CD4-positive, alpha-beta T cell treated with Interleukin-1 beta for 1 hour (primary cell): ENCODE data around the gene CCNY.

Source experiments
- DNase-seq, 2 donors: peaks; one replicate each; pipeline ENCODE4 v3.0.0-alpha.2; 2020 to 2022

CCNY gene

DNA sequence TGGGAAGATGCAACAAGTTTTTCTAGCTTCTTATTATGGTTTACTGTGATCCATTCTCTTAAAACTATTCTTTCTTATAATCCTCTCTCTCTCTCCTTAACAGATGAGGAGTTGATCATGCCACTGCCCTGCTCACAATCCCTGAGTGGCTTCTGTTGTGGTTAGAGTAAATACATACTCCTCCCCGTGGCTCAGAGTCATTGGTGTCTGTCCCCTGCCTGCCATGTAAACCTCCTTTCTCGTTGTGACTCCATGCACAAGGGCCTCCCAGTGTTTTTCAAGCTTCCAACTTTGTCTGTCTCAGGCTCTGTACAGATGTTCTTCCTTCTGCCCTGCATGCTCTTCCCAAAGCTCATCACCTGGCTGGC is 20.4 kb downstream of the CCNY start:
- no peak for DNase-seq

GRCh38 chr10:35359056-35359455 is 22.7 kb downstream of the CCNY start:
- no peak for DNase-seq

DNA sequence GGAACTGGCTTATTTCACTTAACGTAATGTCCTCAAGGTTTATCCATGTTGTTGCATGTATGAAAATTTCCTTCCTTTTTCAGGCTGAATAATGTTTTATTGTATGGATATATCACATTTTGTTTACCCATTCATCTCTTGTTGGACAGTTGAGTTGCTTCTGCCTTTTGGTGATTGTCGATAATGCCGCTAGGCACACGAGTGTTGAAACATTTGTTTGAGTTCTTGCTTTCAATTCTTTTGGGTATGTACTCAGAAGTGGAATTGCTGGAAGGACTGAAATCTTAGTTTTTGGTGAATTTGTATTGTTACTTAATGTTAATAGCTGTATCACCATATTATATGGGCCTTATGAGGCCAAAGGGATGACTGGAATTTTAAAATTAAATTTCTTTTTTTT is 23.6 kb downstream of the CCNY start:
- DNase-seq = no peak

GRCh38 chr10:35362701-35363350 is 26.5 kb downstream of the CCNY start:
- DNase-seq = no peak

GRCh38 chr10:35363587-35363986 is 27.3 kb downstream of the CCNY start:
- no peak for DNase-seq

DNA sequence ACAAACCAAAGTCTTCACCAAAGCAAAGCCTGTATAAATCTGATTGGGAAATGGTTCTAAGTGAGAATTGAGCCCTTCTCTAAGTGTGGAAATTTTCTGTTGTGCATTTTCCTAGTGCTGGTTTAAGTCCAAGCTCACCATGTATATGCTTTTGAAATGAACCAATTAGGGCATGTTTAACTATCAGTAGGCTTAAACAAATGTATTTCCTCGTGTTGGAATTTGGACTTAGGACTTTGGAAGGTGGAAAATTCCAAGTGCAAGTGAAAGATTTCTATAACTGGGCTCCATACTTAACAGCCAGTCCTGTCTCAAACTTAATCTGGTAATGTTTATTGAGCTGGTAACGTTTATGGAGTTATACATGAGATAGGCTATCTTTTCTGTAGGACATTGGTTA is 28.5 kb downstream of the CCNY start:
- DNase-seq = no peak

- DNase-seq = no peak
Observed at GRCh38 chr10:35365994-35366393, 29.7 kb downstream of the CCNY start.

GRCh38 chr10:35367107-35367859 is 31.0 kb downstream of the CCNY start:
- no peak for DNase-seq

DNA sequence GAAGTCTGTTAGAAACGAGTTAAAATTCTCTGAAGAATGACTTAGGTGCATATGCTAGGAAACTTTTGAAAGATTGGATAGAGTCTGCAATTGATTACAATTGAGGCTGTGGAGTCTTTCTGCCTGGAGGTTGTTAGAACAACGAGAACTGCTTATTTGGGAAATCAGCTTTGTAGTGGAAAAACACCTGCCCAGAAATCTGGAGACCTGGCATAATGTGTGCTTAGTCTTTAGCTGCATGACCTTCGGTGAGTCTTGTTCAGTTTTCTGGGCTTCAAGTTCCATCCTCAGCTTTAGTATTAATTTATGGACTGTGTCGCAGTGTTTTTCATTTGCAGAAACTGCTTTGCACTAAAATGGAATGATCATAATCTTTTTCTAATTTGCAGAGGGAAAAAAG is 31.7 kb downstream of the CCNY start:
- DNase-seq = no peak

DNA sequence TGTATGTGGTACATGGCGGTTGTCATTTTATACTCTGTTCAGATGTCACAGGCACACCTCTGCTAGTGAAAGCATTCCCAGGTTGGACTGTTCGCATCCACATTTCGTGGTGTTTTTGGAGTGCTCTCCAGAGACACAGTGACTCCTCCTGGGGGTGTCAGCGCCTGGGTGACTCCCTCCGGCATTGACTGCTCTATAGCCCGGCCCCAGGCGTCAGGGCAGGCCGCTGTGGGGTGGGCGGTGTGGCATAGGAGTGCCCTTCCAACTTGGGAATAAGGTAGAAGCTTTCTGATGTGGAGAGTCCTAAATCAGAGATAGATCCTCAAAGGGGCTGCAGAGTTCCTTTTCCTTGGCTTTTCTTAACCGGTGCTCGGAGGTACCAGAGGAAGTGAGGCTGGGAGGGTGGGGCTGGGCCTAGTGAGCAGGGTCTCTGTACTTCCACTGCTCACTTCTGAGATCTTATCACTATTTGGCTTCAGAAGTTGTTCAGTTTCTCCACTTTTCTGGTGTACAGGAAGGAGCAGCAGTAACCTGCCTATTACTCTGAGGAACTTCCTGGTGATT is 32.3 kb downstream of the CCNY start:
- no peak for DNase-seq

DNA sequence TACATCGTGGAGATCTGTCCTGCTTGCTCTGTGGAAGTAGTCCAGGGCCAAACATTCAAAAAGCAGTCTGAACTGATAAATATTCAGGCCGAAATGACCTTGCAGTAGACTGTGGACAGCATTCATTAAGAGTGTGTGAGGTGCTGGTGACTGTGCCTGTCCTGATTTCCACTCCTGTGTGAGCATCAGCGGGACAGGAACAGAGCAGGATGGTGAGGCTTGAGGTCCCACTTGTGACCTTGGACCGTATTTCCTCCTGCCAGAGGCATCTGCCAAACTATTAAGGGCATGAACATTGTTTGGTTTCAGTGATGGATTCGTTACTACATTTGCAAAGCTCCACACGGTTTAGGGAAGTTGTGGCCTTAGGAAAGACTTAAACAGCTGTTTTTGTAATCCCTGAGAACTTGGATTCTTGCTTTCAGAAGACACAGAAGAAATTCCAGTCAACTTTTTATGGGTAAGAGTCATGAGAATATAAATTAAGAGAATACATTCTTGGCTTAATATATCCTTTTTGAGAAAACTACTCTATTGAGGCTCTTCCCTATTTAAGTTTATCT is 32.8 kb downstream of the CCNY start:
- DNase-seq = no peak

GRCh38 chr10:35371731-35372130 is 35.4 kb downstream of the CCNY start:
- no peak for DNase-seq

DNA sequence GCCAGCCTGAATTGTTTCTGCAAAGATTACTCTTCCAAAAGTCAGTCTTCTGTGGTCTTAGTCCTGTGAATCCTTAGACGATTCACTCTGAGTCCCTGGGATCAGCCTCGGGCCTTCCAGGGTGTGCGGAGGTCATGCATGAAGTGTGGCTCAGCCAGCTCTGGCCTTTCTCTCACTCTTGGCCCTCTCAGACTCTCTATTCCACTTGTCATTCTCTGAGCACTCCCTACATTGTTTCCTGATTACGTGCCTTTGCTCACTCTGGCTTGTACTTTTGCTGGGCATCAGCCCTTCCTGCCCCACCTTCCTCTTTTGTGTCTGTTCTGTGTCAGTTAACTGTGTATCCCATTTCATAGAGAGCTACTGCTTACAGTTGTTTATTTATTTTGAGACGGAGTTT is 36.0 kb downstream of the CCNY start:
- DNase-seq = no peak

- DNase-seq = no peak
Observed at GRCh38 chr10:35375091-35375765, 38.9 kb downstream of the CCNY start.

DNA sequence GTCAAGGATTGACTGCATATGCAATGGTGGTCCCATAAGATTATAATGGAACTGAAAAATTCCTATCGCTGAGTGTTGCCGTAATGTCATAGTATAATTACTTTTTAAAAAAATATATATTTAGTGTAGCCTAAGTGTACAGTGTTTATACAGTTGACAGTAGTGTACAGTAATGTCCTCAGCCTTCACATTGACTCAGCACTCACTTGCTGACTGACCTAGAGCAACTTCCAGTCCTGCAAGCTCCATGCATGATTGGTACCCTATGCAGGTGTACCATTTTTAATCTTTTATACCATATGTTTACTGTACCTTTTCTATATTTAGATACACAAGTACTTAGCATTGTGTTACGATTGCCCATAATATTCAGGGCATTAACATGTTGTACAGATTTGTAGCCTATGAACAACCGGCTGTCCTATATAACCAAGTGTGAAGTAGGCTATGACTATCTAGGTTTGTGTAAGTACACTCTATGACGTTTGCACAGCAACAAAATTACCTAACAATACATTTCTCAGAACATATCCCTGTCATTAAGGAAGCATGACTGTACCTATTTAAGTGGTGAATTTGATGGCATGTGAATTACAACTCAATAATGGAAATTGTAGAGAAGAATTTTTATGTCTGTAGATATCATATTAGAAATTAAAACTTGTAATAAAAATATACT is 40.9 kb downstream of the CCNY start:
- DNase-seq = no peak

GRCh38 chr10:35378541-35379210 is 42.4 kb downstream of the CCNY start:
- no peak for DNase-seq

- peak in 1 of 2 donors; percentile 72 for DNase-seq
Observed at GRCh38 chr10:35379226-35380137, 43.2 kb downstream of the CCNY start.

DNA sequence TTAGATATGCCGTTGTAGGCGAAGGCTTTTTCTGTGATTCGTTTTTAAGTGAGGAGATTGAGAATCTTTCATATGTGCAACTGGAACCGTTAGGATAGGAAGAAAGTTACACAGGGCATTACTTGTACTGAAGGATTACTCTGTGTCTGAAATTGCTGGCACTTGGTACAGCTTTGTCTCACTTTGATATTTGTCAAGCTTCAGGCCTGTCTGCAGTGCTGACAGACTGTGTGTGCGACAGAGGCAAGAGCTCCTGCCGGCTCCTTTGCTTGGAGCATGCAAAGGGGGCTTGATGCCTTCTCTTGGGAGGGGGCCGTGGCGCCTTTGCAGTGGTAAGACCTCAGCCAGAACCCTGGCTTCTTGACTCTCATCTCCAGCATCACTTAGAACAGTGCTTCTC is 45.8 kb downstream of the CCNY start:
- no peak for DNase-seq

DNA sequence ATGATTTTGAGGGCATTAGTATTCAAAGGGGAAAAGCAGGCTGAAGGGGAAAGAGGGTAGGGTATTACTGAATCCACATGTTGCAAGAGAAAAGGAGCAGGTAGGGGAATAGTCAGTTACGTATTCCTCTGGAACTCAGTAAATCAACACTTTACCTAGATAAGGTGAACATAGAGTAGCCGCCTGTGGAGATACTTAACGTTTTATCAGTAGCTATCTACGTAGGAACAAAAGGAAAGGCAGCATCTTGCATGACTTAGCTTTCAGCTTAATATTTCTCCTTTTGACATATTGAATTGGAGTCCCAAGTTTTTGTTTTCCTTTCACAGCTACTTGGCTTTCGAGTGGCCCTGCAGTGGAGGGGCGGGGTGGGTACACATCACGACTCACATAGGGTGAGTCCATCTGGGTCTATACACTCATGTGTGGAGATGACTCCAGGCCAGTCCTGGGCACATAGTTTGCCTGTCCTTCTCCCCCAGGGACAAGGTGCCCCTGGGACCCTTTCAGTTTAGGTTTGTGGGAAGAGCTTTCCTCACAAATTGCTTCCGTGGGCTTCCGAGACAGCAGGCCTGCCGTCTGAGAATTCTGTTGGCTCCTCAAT is 48.1 kb downstream of the CCNY start:
- no peak for DNase-seq

DNA sequence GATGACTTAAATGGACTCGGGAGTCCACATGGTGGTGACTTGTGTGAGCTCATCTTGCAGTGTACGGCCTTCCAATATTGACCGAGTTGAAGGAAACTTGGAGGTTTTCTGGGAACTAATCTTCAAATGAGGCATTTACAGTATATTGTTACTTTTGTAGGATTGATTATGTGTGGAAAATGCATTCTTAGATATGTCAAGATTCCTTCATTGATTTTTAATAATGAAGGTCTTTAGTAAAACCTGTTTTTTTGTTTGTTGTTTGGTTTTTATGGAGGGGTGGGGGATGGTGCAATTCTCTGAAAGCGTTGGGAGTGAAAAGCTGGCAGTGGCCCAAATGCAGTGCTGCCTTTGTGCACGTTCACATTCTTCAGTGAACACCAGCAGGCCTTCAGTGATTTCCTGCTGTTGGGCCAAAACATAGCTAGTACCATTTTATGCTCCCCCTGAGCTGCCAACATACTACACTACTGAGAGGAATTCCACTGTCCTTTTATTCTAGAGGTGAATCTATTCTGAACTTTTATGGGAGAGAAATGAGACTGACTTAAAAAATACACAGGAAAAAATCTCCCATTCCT is 50.4 kb downstream of the CCNY start:
- DNase-seq = no peak
